Kidney epithelial cell (primary cell): ENCODE data around the gene TCF7L2. TPM values are rescaled to one million over a fixed set of nuclear protein-coding genes. Genes with fewer than 3 reads are reported as not detected.

Experiments used
- DNase-seq: peaks from one replicate; pipeline ENCODE4 v3.0.0-alpha.2; 2010; ENCODE audit warnings: low read depth
- H3K27me3 ChIP-seq: 2 replicates; pipeline ENCODE4 v1.6.0; 2011; ENCODE audit warnings: low read length; ENCODE audit not compliant: control insufficient read depth, insufficient read depth
- H3K36me3 ChIP-seq: 2 replicates; pipeline ENCODE4 v1.5.1; 2011; ENCODE audit warnings: low read length; ENCODE audit not compliant: control insufficient read depth, insufficient read depth
- H3K4me3 ChIP-seq: 2 replicates; pipeline ENCODE4 v1.5.1; 2011; ENCODE audit warnings: low read depth, mild to moderate bottlenecking, control low read depth, low read length
- CTCF ChIP-seq: IDR thresholded peaks from 2 replicates; pipeline ENCODE4 v1.5.1; 2011; ENCODE audit warnings: mild to moderate bottlenecking, moderate library complexity, low read length, control low read depth, inconsistent platforms; ENCODE audit not compliant: insufficient read depth, poor library complexity, severe bottlenecking
- total RNA-seq: library from RNA; depleted of rRNA; stranded (reverse); fragments of >200 nt; gene quantifications from 2 replicates; pipeline ENCODE4 v1.2.3, GENCODE V29; 2015

TCF7L2 gene
- total RNA-seq, 1 donor from 2014 or later = 3.4 TPM

GRCh38 chr10:112958275-112958995 is 8.4 kb downstream of the TCF7L2 start:
- peak; percentile 85 for DNase-seq
- no peak for TF ChIP-seq CTCF
- Histone ChIP-seq H3K36me3 (no peaks in the 10 kb centered on the region), H3K4me3 (no peak overlapping the region), H3K27me3 (no peaks in the 10 kb centered on the region)

GRCh38 chr10:112959207-112959838 is 9.3 kb downstream of the TCF7L2 start:
- H3K4me3 ChIP-seq = no peak overlapping the region
- no peaks in the 10 kb centered on the region for H3K36me3 ChIP-seq
- DNase-seq = no peak
- no peak for TF ChIP-seq CTCF
- no peaks in the 10 kb centered on the region for H3K27me3 ChIP-seq

- no peak for DNase-seq
- Histone ChIP-seq H3K27me3 (no peaks in the 10 kb centered on the region), H3K36me3 (no peaks in the 10 kb centered on the region), H3K4me3 (no peak overlapping the region)
- no peak for TF ChIP-seq CTCF
These were observed 10.2 kb downstream of the TCF7L2 start for GRCh38 chr10:112960151-112960681.

GRCh38 chr10:112961609-112962008 is 11.6 kb downstream of the TCF7L2 start:
- Histone ChIP-seq H3K36me3 (peaks cover 1% of the 10 kb centered on the region), H3K4me3 (no peak overlapping the region), H3K27me3 (no peaks in the 10 kb centered on the region)
- TF ChIP-seq CTCF = no peak
- DNase-seq = no peak

GRCh38 chr10:112962343-112962742 is 12.3 kb downstream of the TCF7L2 start:
- no peak for TF ChIP-seq CTCF
- Histone ChIP-seq H3K27me3 (no peaks in the 10 kb centered on the region), H3K4me3 (no peak overlapping the region), H3K36me3 (peaks cover 1% of the 10 kb centered on the region)
- DNase-seq = no peak

GRCh38 chr10:112963835-112964234 is 13.8 kb downstream of the TCF7L2 start:
- DNase-seq = no peak
- no peaks in the 10 kb centered on the region for H3K27me3 ChIP-seq
- H3K36me3 ChIP-seq = peaks cover 1% of the 10 kb centered on the region
- no peak overlapping the region for H3K4me3 ChIP-seq
- no peak for TF ChIP-seq CTCF
